CD4-positive, alpha-beta T cell (primary cell): ENCODE results near the gene ST6GALNAC3. TPM values are rescaled to one million over a fixed set of nuclear protein-coding genes. Genes with fewer than 3 reads are reported as not detected.

Experiments
- ATAC-seq: fragments of 200-7000 bp; cut with Tn5 transposase; one replicate; pipeline ENCODE4 v1.10.0; 2022; ENCODE audit warnings: mild to moderate bottlenecking; ENCODE audit not compliant: poor library complexity
- CTCF ChIA-PET: fragments of 350-600 bp; sonication (Branson Sonifier 250); formaldehyde crosslinking; loops from one replicate; lab custom pipeline; 2021; ENCODE audit warnings: antibody characterized with exemption, inconsistent platforms; lab: Charles Lee
- POLR2A ChIA-PET: fragments of 350-600 bp; sonication (Branson Sonifier 250); formaldehyde crosslinking; loops from one replicate; lab custom pipeline; 2021; ENCODE audit warnings: antibody characterized with exemption, inconsistent platforms; lab: Charles Lee
- DNase-seq, 14 experiments: peaks; one replicate each; pipeline ENCODE4 v3.0.0-alpha.2; 2013 to 2020; ENCODE audit warnings: mixed read lengths in 2 of 14
- H3K27ac ChIP-seq, 2 donors: one replicate each; pipeline versions ENCODE4 v1.5.1 to v1.7.0; 2013; ENCODE audit warnings: low read length in 2 of 2, low read depth in 1 of 2, mild to moderate bottlenecking in 1 of 2
- H3K27me3 ChIP-seq, 2 experiments: 1 replicate in 1 of 2; 2 replicates in 1 of 2; pipeline versions ENCODE4 v1.6.1 to v1.7.0; 2013; ENCODE audit warnings: low read length in 2 of 2, control low read depth in 1 of 2, mild to moderate bottlenecking in 1 of 2, moderate library complexity in 1 of 2; ENCODE audit not compliant: insufficient read depth in 2 of 2, control insufficient read depth in 1 of 2
- H3K36me3 ChIP-seq: one replicate; pipeline ENCODE4 v1.6.1; 2013; ENCODE audit warnings: low read length, control low read depth; ENCODE audit not compliant: insufficient read depth
- H3K4me1 ChIP-seq: one replicate; pipeline ENCODE4 v1.6.1; 2013; ENCODE audit warnings: low read length, control low read depth; ENCODE audit not compliant: insufficient read depth
- H3K4me3 ChIP-seq: one replicate; pipeline ENCODE4 v1.5.1; 2013; ENCODE audit warnings: mild to moderate bottlenecking, low read length, moderate library complexity
- H3K9me3 ChIP-seq, 2 experiments: 1 replicate in 1 of 2; 2 replicates in 1 of 2; pipeline versions ENCODE4 v1.6.1 to v1.7.0; 2013; ENCODE audit warnings: low read length in 2 of 2, mild to moderate bottlenecking in 2 of 2, control low read depth in 1 of 2, moderate library complexity in 1 of 2; ENCODE audit not compliant: control insufficient read depth in 1 of 2, insufficient read depth in 1 of 2
- H3K27ac Mint-ChIP-seq: one replicate; pipeline ENCODE4 v1.8.0; 2020; ENCODE audit warnings: mixed read lengths
- H3K27me3 Mint-ChIP-seq: one replicate; pipeline ENCODE4 v1.8.0; 2021; ENCODE audit warnings: mixed read lengths
- H3K36me3 Mint-ChIP-seq: one replicate; pipeline ENCODE4 v1.8.0; 2021; ENCODE audit warnings: low read depth, mixed read lengths
- H3K4me1 Mint-ChIP-seq: one replicate; pipeline ENCODE4 v1.8.0; 2021; ENCODE audit warnings: low read depth, mixed read lengths
- H3K4me3 Mint-ChIP-seq: one replicate; pipeline ENCODE4 v1.8.0; 2020; ENCODE audit warnings: mild to moderate bottlenecking, mixed read lengths
- H3K9me3 Mint-ChIP-seq: one replicate; pipeline ENCODE4 v1.8.0; 2020; ENCODE audit warnings: mixed read lengths
- intact Hi-C, 2 experiments: fragments of 100-400 bp; cut with DNase I in 1 of 2; cut with micrococcal nuclease in 1 of 2; formaldehyde crosslinking; loops; one replicate each; pipeline versions ENCODE4 v1.15.1 to v1.9.0; 2023 to 2025; cut with DNase I, micrococcal nuclease
- total RNA-seq, 174 experiments: library from RNA in 2 of 174; stranded (reverse) in 2 of 174; gene quantifications; one replicate each; pipeline ENCODE4 v1.2.3 and lab custom pipeline; 2021 to 2026
- TF ChIP-seq, protein P1 (sequence below): fragments of 200-600 bp; IDR thresholded peaks from one replicate; pipeline ENCODE4 v1.8.0; 2022; ENCODE audit warnings: antibody characterized with exemption, mild to moderate bottlenecking

Gene ST6GALNAC3
- total RNA-seq, 2 experiments from 2014 or later = 0.77 to 1.3 TPM

DNA sequence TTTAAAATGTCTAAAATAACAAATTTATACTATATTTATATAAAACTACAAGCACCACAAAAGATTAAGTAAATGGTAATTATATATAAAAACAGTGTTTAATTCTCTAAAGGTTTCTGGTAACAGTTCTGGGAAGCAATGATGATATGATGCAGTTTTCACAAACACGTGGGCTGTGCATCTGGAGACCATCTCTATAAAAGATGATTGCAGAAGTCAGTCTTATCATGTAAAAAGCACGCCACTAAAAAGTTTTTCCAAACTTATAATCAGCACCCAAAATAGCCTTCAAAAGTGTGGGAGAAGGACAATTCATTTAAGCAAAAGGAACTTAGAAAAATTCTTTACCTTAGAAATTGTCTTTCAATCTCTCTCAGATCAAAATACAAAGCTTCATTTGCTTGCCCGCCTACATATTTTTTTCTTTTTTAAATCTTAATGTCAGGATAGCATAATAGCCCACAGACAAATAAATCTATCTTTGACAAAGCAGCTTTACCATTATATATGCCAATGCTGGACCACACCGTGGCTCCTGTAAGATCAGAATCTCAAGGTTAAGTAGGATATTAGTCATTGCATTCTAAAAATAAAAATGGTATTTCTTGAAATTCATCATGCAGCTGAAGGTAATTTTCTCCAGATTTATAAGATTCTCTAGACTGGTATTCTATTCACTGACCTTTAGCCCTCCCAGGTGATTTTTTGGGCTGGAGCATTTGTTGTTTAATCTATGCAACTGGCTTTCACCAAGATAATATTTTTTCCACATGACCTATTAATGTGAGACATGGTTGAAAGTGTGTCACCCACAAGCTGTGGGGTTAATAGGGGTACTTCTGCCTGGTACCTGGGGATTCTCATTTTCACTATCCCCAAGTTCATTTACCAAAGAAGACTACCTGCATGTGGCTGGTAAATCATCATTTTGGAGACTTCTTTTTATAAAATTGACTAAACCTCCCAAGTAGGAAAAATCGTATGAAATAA is 603.2 kb downstream of the ST6GALNAC3 start:
- TF ChIP-seq, protein P1, sequence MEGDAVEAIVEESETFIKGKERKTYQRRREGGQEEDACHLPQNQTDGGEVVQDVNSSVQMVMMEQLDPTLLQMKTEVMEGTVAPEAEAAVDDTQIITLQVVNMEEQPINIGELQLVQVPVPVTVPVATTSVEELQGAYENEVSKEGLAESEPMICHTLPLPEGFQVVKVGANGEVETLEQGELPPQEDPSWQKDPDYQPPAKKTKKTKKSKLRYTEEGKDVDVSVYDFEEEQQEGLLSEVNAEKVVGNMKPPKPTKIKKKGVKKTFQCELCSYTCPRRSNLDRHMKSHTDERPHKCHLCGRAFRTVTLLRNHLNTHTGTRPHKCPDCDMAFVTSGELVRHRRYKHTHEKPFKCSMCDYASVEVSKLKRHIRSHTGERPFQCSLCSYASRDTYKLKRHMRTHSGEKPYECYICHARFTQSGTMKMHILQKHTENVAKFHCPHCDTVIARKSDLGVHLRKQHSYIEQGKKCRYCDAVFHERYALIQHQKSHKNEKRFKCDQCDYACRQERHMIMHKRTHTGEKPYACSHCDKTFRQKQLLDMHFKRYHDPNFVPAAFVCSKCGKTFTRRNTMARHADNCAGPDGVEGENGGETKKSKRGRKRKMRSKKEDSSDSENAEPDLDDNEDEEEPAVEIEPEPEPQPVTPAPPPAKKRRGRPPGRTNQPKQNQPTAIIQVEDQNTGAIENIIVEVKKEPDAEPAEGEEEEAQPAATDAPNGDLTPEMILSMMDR = no peak
- intact Hi-C loops = no loop called here
- Mint-ChIP-seq H3K4me3 (no peak overlapping the region), H3K36me3 (no peaks in the 10 kb centered on the region), H3K27me3 (no peaks in the 10 kb centered on the region), H3K4me1 (no peaks in the 10 kb centered on the region), H3K9me3 (no peaks in the 10 kb centered on the region), H3K27ac (no peak overlapping the region)
- no peak for ATAC-seq
- Histone ChIP-seq H3K4me1 (no peaks in the 10 kb centered on the region), H3K27ac (no peak overlapping the region), H3K36me3 (no peaks in the 10 kb centered on the region), H3K27me3 (no peaks in the 10 kb centered on the region), H3K9me3 (no peaks in the 10 kb centered on the region), H3K4me3 (no peak overlapping the region)
- POLR2A ChIA-PET = no interaction called here
- no peak for DNase-seq
- CTCF ChIA-PET = no interaction called here

- no peaks in the 10 kb centered on the region for H3K4me1 ChIP-seq
- no peaks in the 10 kb centered on the region for H3K36me3 ChIP-seq
- no peaks in the 10 kb centered on the region for H3K9me3 ChIP-seq
- H3K27ac ChIP-seq = no peak overlapping the region
- POLR2A ChIA-PET = no interaction called here
- no peak overlapping the region for H3K4me3 ChIP-seq
- Mint-ChIP-seq H3K4me3 (no peak overlapping the region), H3K27me3 (no peaks in the 10 kb centered on the region), H3K9me3 (no peaks in the 10 kb centered on the region), H3K4me1 (no peaks in the 10 kb centered on the region), H3K36me3 (no peaks in the 10 kb centered on the region), H3K27ac (no peak overlapping the region)
- ATAC-seq (no peak), DNase-seq (no peak)
- no peaks in the 10 kb centered on the region for H3K27me3 ChIP-seq
- CTCF ChIA-PET = interaction anchor here (0.6 kb wide), 1 partner anchor 1492 kb away, joined by 3 read pairs; no protein-coding TSS in a partner anchor
- intact Hi-C loops = no loop called here
- TF ChIP-seq, protein P1 = no peak
These were observed 605.1 kb downstream of the ST6GALNAC3 start for GRCh38 chr1:76679534-76680152.

DNA sequence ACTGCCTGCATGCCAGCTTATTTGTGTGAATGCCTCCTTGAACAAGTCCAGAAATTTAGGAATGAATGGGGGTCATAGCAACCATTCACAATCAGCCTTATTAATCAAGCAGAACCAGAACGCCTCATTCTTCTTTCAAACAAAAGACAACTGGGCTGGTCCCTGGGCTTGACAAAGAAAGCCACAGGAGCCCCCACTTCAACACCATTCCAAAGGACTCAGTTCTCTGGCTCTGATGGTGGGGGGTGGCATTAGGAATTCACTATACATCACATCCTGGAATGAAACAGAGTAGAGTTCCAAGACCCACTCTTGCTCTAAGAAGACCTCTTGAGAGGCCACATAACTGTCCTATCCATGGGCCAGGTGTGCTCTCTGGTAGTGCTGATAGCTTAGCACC is 606.1 kb downstream of the ST6GALNAC3 start:
- intact Hi-C loops = no loop called here

More for the DNA sequence above, 606.1 kb downstream of the ST6GALNAC3 start:
- no peaks in the 10 kb centered on the region for H3K4me1 Mint-ChIP-seq
- CTCF ChIA-PET = no interaction called here
- DNase-seq = no peak
- no peaks in the 10 kb centered on the region for H3K4me1 ChIP-seq
- no peak overlapping the region for H3K27ac Mint-ChIP-seq
- H3K36me3 ChIP-seq = no peaks in the 10 kb centered on the region
- POLR2A ChIA-PET = no interaction called here
- H3K27ac ChIP-seq = no peak overlapping the region
- H3K9me3 Mint-ChIP-seq = no peaks in the 10 kb centered on the region
- H3K36me3 Mint-ChIP-seq = no peaks in the 10 kb centered on the region
- ATAC-seq = no peak
- H3K27me3 Mint-ChIP-seq = no peaks in the 10 kb centered on the region
- no peak overlapping the region for H3K4me3 ChIP-seq
- H3K9me3 ChIP-seq = no peaks in the 10 kb centered on the region
- no peak overlapping the region for H3K4me3 Mint-ChIP-seq
- H3K27me3 ChIP-seq = no peaks in the 10 kb centered on the region
- TF ChIP-seq, protein P1 = no peak
